ENCODE data around the gene EEF1G.
"Not testable (repeated sequence)": the region's sequence is repeated elsewhere in the genome, so short reads cannot be mapped to it uniquely, and the experiment has no call there.

Gene EEF1G

GRCh38 chr11:62573592-62574362 lies at the start of gene EEF1G:
Gene EEF1G, minus strand, starts transcription at chr11:62573891. Its CDS starts 49 bp downstream, at chr11:62573842.
- peak; percentile 100 for DNase-seq (ENCODE audit: low spot score)

GRCh38 chr11:62622476-62623089 lies 48.9 kb upstream of the EEF1G start:
- DNase-seq (ENCODE audit: low spot score), result no peak

- DNase-seq (ENCODE audit: low spot score), result peak; percentile 98
These were observed 48.1 kb upstream of the EEF1G start, which contains the start of gene B3GAT3 for GRCh38 chr11:62621567-62622470. Gene B3GAT3, minus strand, starts transcription at chr11:62621986. Its CDS starts 39 bp downstream, at chr11:62621947.

- DNase-seq (ENCODE audit: low spot score), result no peak
These were observed 47.4 kb upstream of the EEF1G start for GRCh38 chr11:62621027-62621566.

- DNase-seq (ENCODE audit: low spot score), result not testable (repeated sequence)
These were observed 43.3 kb upstream of the EEF1G start for GRCh38 chr11:62616957-62617356.

- no peak for DNase-seq (ENCODE audit: low spot score)
These were observed 41.8 kb upstream of the EEF1G start for GRCh38 chr11:62615521-62615920.

GRCh38 chr11:62614275-62614674 lies 40.6 kb upstream of the EEF1G start:
- DNase-seq (ENCODE audit: low spot score), result peak; percentile 75

- no peak for DNase-seq (ENCODE audit: low spot score)
These were observed 39.6 kb upstream of the EEF1G start for GRCh38 chr11:62613291-62613778.

- peak; percentile 87 for DNase-seq (ENCODE audit: low spot score)
These were observed 38.9 kb upstream of the EEF1G start, which contains the start of the genes EML3 and ROM1 for GRCh38 chr11:62612366-62613290. Gene EML3, minus strand, starts transcription at chr11:62612775. Its CDS starts 318 bp downstream, at chr11:62612457. Gene ROM1, plus strand, starts transcription at chr11:62613257. Its CDS starts 25 bp downstream, at chr11:62613282.

GRCh38 chr11:62611705-62612365 lies 38.1 kb upstream of the EEF1G start:
- DNase-seq (ENCODE audit: low spot score), result peak; percentile 58

- DNase-seq (ENCODE audit: low spot score), result no peak
These were observed 37.4 kb upstream of the EEF1G start for GRCh38 chr11:62610814-62611704.

- DNase-seq (ENCODE audit: low spot score), result no peak
These were observed 36.7 kb upstream of the EEF1G start for GRCh38 chr11:62610403-62610802.

GRCh38 chr11:62608776-62609175 lies 35.1 kb upstream of the EEF1G start:
- DNase-seq (ENCODE audit: low spot score), result no peak

- no peak for DNase-seq (ENCODE audit: low spot score)
These were observed 34.0 kb upstream of the EEF1G start for GRCh38 chr11:62607714-62608113.

- no peak for DNase-seq (ENCODE audit: low spot score)
These were observed 32.2 kb upstream of the EEF1G start for GRCh38 chr11:62605902-62606301.

- no peak for DNase-seq (ENCODE audit: low spot score)
These were observed 31.8 kb upstream of the EEF1G start for GRCh38 chr11:62605467-62605866.

- no peak for DNase-seq (ENCODE audit: low spot score)
These were observed 30.9 kb upstream of the EEF1G start for GRCh38 chr11:62604460-62605120.

- DNase-seq (ENCODE audit: low spot score), result no peak
These were observed 30.1 kb upstream of the EEF1G start for GRCh38 chr11:62603776-62604299.

Measured in putamen (tissue), 1 donor.